LNCAP (cell line): ENCODE results near the gene FRRS1L.

ENCODE experiments used
- CTCF ChIP-seq: fragments of 450-650 bp; IDR thresholded peaks from 2 replicates; pipeline ENCODE4 v1.5.1; 2017; ENCODE audit warnings: mild to moderate bottlenecking

The FRRS1L gene

GRCh38 chr9:109166771-109167601, at the start of gene FRRS1L:
FRRS1L (minus strand) TSS chr9:109167249; CDS start chr9:109167138, 111 bp downstream.
- TF ChIP-seq CTCF, result no peak

- no peak for TF ChIP-seq CTCF
Observed at GRCh38 chr9:109214414-109214813, 47.4 kb upstream of the FRRS1L start.

GRCh38 chr9:109213285-109214121, 46.5 kb upstream of the FRRS1L start:
- TF ChIP-seq CTCF, result no peak

GRCh38 chr9:109212768-109213167, 45.7 kb upstream of the FRRS1L start:
- TF ChIP-seq CTCF, result no peak

- TF ChIP-seq CTCF, result no peak
Observed at GRCh38 chr9:109206670-109207069, 39.6 kb upstream of the FRRS1L start.

- no peak for TF ChIP-seq CTCF
Observed at GRCh38 chr9:109205526-109205925, 38.5 kb upstream of the FRRS1L start.

- no peak for TF ChIP-seq CTCF
Observed at GRCh38 chr9:109203761-109204360, 36.8 kb upstream of the FRRS1L start.
